IPS DF 4.7 (cell line): Measurements from ENCODE around the gene NKAIN2.

Source experiments
- DNase-seq: peaks from one replicate; pipeline ENCODE4 v3.0.0-alpha.2; 2013; ENCODE audit warnings: low spot score; ENCODE audit errors: extremely low read depth

Gene NKAIN2

GRCh38 chr6:124026694-124027093 lies 223.0 kb downstream of the NKAIN2 start:
- DNase-seq = no peak

- no peak for DNase-seq
These were observed 223.7 kb downstream of the NKAIN2 start for GRCh38 chr6:124027392-124027791.

GRCh38 chr6:124028117-124028516 lies 224.5 kb downstream of the NKAIN2 start:
- DNase-seq = no peak

- no peak for DNase-seq
These were observed 225.9 kb downstream of the NKAIN2 start for GRCh38 chr6:124029567-124029966.

- DNase-seq = no peak
These were observed 229.8 kb downstream of the NKAIN2 start for GRCh38 chr6:124033501-124033900.

- no peak for DNase-seq
These were observed 232.7 kb downstream of the NKAIN2 start for GRCh38 chr6:124036384-124036783.

GRCh38 chr6:124040655-124041054 lies 237.0 kb downstream of the NKAIN2 start:
- DNase-seq = no peak

- no peak for DNase-seq
These were observed 248.5 kb downstream of the NKAIN2 start for GRCh38 chr6:124052120-124052519.

GRCh38 chr6:124053315-124053714 lies 249.7 kb downstream of the NKAIN2 start:
- DNase-seq = no peak

- DNase-seq = no peak
These were observed 250.4 kb downstream of the NKAIN2 start for GRCh38 chr6:124054034-124054433.

- DNase-seq = no peak
These were observed 251.7 kb downstream of the NKAIN2 start for GRCh38 chr6:124055395-124055794.

- no peak for DNase-seq
These were observed 252.3 kb downstream of the NKAIN2 start for GRCh38 chr6:124055963-124056362.

- no peak for DNase-seq
These were observed 253.0 kb downstream of the NKAIN2 start for GRCh38 chr6:124056407-124057334.

GRCh38 chr6:124057461-124057860 lies 253.8 kb downstream of the NKAIN2 start:
- DNase-seq = no peak

- DNase-seq = no peak
These were observed 260.9 kb downstream of the NKAIN2 start for GRCh38 chr6:124064317-124065113.

GRCh38 chr6:124066269-124066668 lies 262.6 kb downstream of the NKAIN2 start:
- DNase-seq = no peak

GRCh38 chr6:124066946-124067552 lies 263.4 kb downstream of the NKAIN2 start:
- no peak for DNase-seq

- no peak for DNase-seq
These were observed 265.7 kb downstream of the NKAIN2 start for GRCh38 chr6:124069230-124069950.

- DNase-seq = no peak
These were observed 269.4 kb downstream of the NKAIN2 start for GRCh38 chr6:124073021-124073420.

- DNase-seq = no peak
These were observed 270.3 kb downstream of the NKAIN2 start for GRCh38 chr6:124073820-124074587.
